ENCODE results near the gene SPATA25. TPM values are rescaled to one million over a fixed set of nuclear protein-coding genes. Genes with fewer than 3 reads are reported as not detected.
"Not testable (repeated sequence)": the region's sequence is repeated elsewhere in the genome, so short reads cannot be mapped to it uniquely, and the experiment has no call there.

Gene SPATA25
- total RNA-seq, 3 donors from 2014 or later (not counting 1 experiment from before 2014, with no cell fraction given): 1.2 TPM; not detected in 2

- Histone ChIP-seq H3K4me1 (ENCODE audit: control insufficient read depth, insufficient read depth, low read length) (peaks cover 12% of the 10 kb centered on the region), H3K9me3 (ENCODE audit: control insufficient read depth, insufficient read depth, low read length) (no peaks in the 10 kb centered on the region), H3K36me3 (ENCODE audit: control insufficient read depth, insufficient read depth, low read length) (peaks cover 18% of the 10 kb centered on the region), H3K27me3 (ENCODE audit: control insufficient read depth, insufficient read depth, low read length) (no peaks in the 10 kb centered on the region), H3K4me3 (ENCODE audit: low read length) (no peak overlapping the region), H3K27ac (ENCODE audit: low read length) (no peak overlapping the region)
- peaks cover 0 to 4% of the 10 kb centered on the region in 2 donors for H3K27me3 Mint-ChIP-seq (ENCODE audit: low read depth in 2 of 2)
- no peak overlapping the region for H3K27ac Mint-ChIP-seq
- ATAC-seq (no peak), DNase-seq (no peak)
- WGBS (ENCODE audit: insufficient coverage): 97% methylated on average over 13 of the region's 13 CpGs
- no peaks in the 10 kb centered on the region for H3K36me3 Mint-ChIP-seq
- no peak for TF ChIP-seq CTCF (IDR thresholded peaks at IDR 0.05)
- no peak overlapping the region for H3K4me3 Mint-ChIP-seq
- H3K4me1 Mint-ChIP-seq: peaks cover 18% of the 10 kb centered on the region in 2 donors
- no peaks in the 10 kb centered on the region for H3K9me3 Mint-ChIP-seq
- intact Hi-C loops (cut with micrococcal nuclease): no loop called here
These were observed 9.2 kb downstream of the SPATA25 start for GRCh38 chr20:45878076-45878761.

GRCh38 chr20:45874576-45874975 is 12.8 kb downstream of the SPATA25 start:
- H3K4me3 Mint-ChIP-seq: no peak overlapping the region
- H3K4me3 ChIP-seq (ENCODE audit: low read length): no peak overlapping the region
- H3K36me3 Mint-ChIP-seq: no peaks in the 10 kb centered on the region
- H3K36me3 ChIP-seq (ENCODE audit: control insufficient read depth, insufficient read depth, low read length): peaks cover 18% of the 10 kb centered on the region
- no peak for TF ChIP-seq CTCF (IDR thresholded peaks at IDR 0.05)
- H3K27me3 ChIP-seq (ENCODE audit: control insufficient read depth, insufficient read depth, low read length): no peaks in the 10 kb centered on the region
- H3K27ac ChIP-seq (ENCODE audit: low read length): no peak overlapping the region
- no peaks in the 10 kb centered on the region for H3K9me3 Mint-ChIP-seq
- no peaks in the 10 kb centered on the region for H3K4me1 Mint-ChIP-seq
- intact Hi-C loops (cut with micrococcal nuclease): no loop called here
- ATAC-seq: no peak
- WGBS (ENCODE audit: insufficient coverage): 91% methylated on average over 4 of the region's 4 CpGs
- DNase-seq: no peak
- H3K27me3 Mint-ChIP-seq (ENCODE audit: low read depth in 2 of 2): no peaks in the 10 kb centered on the region
- H3K27ac Mint-ChIP-seq: no peak overlapping the region
- H3K9me3 ChIP-seq (ENCODE audit: control insufficient read depth, insufficient read depth, low read length): no peaks in the 10 kb centered on the region
- no peaks in the 10 kb centered on the region for H3K4me1 ChIP-seq (ENCODE audit: control insufficient read depth, insufficient read depth, low read length)

DNA sequence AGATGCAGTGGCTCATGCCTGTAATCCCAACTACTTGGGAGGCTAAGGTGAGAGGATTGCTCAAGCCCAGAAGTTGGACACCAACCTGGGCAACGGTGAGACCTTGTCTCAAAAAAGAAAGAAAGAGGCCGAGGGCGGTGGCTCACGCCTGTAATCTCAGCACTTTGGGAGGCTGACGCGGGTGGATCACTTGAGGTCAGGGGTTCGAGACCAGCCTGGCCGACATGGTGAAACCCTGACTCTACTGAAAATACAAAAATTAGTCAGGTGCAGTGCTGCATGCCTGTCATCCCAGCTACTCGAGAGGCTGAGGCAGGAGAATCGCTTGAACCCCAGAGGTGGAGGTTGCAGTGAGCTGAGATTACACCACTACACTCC is 13.3 kb downstream of the SPATA25 start:
- ATAC-seq; H3K9me3 Mint-ChIP-seq; H3K4me3 ChIP-seq (ENCODE audit: low read length); H3K4me1 ChIP-seq (ENCODE audit: control insufficient read depth, insufficient read depth, low read length); H3K36me3 Mint-ChIP-seq; H3K27ac Mint-ChIP-seq; DNase-seq; H3K9me3 ChIP-seq (ENCODE audit: control insufficient read depth, insufficient read depth, low read length); H3K27ac ChIP-seq (ENCODE audit: low read length); H3K27me3 ChIP-seq (ENCODE audit: control insufficient read depth, insufficient read depth, low read length); H3K4me3 Mint-ChIP-seq; intact Hi-C loops (cut with micrococcal nuclease); H3K4me1 Mint-ChIP-seq; H3K27me3 Mint-ChIP-seq (ENCODE audit: low read depth in 2 of 2): not testable (repeated sequence)
- peaks cover 18% of the 10 kb centered on the region for H3K36me3 ChIP-seq (ENCODE audit: control insufficient read depth, insufficient read depth, low read length)
- WGBS (ENCODE audit: insufficient coverage): 94% methylated on average over 10 of the region's 10 CpGs

- H3K27ac Mint-ChIP-seq: no peak overlapping the region
- H3K9me3 Mint-ChIP-seq: no peaks in the 10 kb centered on the region
- Histone ChIP-seq H3K27me3 (ENCODE audit: control insufficient read depth, insufficient read depth, low read length) (no peaks in the 10 kb centered on the region), H3K36me3 (ENCODE audit: control insufficient read depth, insufficient read depth, low read length) (peaks cover 15% of the 10 kb centered on the region), H3K27ac (ENCODE audit: low read length) (no peak overlapping the region), H3K9me3 (ENCODE audit: control insufficient read depth, insufficient read depth, low read length) (no peaks in the 10 kb centered on the region), H3K4me1 (ENCODE audit: control insufficient read depth, insufficient read depth, low read length) (no peaks in the 10 kb centered on the region), H3K4me3 (ENCODE audit: low read length) (no peak overlapping the region)
- ATAC-seq (no peak), DNase-seq (no peak)
- 83% methylated on average over 1 of the region's 1 CpG for WGBS (ENCODE audit: insufficient coverage)
- no peaks in the 10 kb centered on the region for H3K36me3 Mint-ChIP-seq
- H3K4me1 Mint-ChIP-seq: no peaks in the 10 kb centered on the region
- intact Hi-C loops (cut with micrococcal nuclease): no loop called here
- no peaks in the 10 kb centered on the region for H3K27me3 Mint-ChIP-seq (ENCODE audit: low read depth in 2 of 2)
- no peak overlapping the region for H3K4me3 Mint-ChIP-seq
- no peak for TF ChIP-seq CTCF (IDR thresholded peaks at IDR 0.05)
These were observed 13.9 kb downstream of the SPATA25 start for GRCh38 chr20:45873409-45874103.
